Stimulated activated CD4-positive, alpha-beta T cell treated with anti-CD3 and anti-CD28 coated beads, Interleukin-12 subunit alpha, Interleukin-12 subunit beta, amount 100 ng/mL, for 48 hours (primary cell): ENCODE data around the gene RNF214.

Experiments
- DNase-seq, 3 donors: peaks; one replicate each; pipeline ENCODE4 v3.0.0-alpha.2; 2020; ENCODE audit warnings: low read depth in 2 of 3, low spot score in 1 of 3

RNF214 gene

DNA sequence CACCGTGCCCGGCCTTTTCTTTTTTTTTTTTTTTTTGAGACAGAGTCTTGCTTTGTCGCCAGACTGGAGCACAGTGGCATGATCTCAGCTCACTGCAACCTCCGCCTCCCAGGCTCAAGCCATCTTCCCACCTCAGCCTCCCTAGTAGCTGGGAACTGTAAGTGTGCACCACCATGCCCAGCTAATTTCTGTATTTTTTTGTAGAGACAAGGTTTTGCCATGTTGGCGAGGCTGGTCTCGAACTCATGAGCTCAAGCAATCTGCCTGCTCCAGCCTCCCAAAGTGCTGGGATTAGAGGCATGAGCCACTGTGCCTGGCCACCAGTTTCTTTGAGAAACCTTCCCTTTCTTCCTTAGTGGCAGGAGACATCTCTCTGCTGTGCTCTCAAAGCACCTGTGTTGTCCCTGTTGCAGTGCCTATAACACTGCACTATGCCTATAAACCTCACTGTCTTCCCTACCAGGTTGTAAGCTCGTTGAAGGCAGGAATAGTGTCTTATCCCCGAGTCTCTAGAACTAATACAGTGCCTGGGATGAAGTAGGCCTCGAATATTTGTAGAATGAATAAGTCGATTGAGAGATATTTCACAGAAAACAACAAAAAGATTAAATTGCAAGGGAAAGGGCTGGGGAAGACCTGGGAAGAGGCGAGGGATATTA is 19.6 kb upstream of the RNF214 start:
- no peak for DNase-seq

GRCh38 chr11:117214404-117215110 is 17.9 kb upstream of the RNF214 start:
- DNase-seq: no peak

DNA sequence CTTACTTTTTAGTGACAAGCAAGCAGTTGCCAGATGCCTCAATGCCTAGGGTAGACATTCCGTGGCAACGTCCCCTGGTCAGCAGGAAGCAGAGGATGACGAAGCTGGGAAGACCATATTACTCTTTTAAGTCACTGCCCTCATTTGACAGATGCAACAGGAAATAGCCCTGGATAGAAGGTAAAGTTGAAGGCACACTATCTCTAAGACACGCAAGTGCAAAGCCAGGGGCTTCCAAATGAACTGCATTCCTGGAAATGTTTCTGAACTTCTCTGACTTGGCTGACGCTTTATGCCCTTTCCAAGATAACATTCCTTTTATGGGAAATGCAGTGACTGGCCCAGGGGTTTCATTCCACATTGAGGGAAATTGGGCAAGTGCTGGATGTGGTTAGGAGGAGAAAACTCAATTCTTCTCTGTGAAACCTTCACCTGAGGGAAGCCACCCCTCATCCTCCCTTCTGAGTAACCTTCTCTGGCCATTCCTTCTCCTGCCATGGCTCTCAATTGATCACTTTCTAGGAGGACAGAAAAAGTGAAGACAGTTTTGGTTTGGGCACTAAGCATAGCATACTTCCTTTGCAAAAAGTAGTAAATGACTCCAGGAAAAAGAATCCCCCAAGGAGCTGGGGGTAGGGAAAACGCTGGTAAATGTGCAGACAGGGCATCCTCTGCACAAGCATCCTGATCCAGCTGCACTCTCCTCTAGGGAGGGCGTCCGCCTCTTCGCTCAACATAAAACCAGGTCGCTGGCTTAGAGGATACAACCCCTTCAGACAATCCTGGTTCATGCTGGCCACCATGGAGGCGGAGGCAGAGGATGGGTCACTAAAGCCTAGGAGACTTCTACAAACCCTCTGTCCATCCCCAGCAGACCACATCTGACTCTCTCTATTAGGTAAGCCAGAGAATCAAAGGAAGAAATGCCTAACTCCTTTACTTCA is 15.1 kb upstream of the RNF214 start:
- no peak for DNase-seq

GRCh38 chr11:117218133-117218915 is 14.1 kb upstream of the RNF214 start:
- DNase-seq: no peak

DNA sequence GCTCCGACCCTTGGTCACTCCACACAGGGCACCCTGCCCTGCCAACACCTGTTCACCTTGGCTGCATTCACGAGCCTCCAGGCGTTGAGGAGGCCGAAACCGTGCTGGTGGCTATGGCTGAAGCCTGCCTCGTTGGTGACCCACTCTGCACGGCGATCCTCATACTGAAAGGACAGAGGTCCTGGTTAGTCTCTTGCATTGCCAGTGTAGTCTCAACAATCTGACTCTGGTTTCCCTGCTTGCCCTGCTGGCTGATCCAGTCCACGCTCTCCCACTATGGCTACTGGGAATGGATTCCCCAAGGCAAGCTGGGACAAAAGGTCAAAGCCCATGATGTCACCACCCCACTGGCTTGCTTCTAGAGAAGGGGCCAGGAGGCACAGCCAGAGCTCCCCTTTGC is 13.5 kb upstream of the RNF214 start:
- DNase-seq: no peak

DNA sequence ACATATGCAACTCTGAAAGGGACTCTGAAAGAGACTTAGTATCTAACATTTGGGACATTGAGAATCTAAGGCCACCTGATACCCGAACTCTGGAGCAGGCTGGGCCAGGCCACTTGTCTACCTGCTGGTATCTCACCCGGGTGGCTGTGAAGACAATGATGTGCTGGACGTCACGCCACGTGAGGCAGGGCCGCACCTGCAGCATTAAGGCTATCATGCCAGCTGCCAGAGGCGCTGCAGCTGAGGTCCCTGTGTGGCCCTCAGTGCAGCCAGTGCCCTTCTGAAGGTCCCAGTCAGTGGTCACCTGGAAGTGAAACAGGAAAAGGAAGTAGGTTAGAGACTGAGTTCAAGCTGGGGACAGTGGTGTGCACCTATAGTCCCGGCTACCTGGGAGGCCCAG is 13.0 kb upstream of the RNF214 start:
- DNase-seq: no peak

DNA sequence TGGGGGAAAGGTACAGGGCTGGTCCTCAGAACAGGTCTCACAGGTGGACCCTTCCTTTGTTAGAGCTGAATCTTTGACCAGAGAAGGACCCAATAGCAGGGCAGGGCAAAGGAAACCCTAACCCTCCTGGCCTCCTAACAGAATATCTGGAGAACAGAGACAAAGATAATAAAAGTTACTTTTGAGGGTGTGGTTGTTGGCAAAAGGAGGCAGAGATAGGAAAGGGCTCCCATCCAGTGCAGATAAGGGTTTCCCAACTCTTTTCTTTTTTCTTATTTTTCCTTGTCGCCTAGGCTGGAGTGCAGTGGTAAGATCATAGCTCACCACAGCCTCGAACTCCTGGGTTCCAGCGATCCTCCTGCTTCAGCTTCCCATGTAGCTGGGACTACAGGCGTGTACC is 12.5 kb upstream of the RNF214 start:
- no peak for DNase-seq

- no peak for DNase-seq
Measured at GRCh38 chr11:117220568-117220967, 11.9 kb upstream of the RNF214 start.

- DNase-seq: no peak
Measured at GRCh38 chr11:117220999-117221774, 11.3 kb upstream of the RNF214 start.

DNA sequence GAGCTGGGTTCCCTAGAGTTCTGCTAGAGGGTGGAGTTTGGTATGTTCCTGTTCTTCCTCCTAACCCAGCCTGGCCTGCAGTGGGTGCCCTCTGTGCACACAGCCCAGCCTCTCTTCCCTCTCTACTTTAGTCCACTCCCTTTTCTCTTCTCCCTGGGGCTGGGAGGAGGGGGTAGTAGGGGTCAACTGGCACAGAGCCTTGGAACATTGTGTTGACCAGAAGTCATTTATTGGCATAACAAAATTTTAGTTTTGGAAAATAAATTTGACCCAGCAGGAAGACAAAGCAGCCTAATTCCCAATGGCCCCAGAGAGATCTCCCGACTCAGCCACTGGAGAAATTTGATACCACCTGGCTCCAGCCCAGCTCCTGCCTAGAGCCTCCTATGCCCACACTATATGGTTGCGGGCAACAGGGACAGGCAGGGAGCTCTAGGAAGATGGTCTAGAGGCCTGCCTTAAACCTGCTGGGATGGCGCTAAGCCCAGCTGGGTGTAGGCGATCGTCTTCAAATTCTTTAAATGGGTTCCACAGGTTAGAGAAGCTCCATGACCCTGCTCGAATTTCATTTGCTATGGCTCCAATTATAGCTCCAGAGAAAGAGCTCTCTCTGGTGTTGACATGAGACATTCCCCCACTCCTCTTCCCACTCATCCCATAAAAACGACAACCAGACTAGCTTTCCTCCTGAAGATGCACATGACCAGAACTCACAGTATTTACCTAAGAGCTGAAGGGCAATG is 10.5 kb upstream of the RNF214 start:
- no peak for DNase-seq

DNA sequence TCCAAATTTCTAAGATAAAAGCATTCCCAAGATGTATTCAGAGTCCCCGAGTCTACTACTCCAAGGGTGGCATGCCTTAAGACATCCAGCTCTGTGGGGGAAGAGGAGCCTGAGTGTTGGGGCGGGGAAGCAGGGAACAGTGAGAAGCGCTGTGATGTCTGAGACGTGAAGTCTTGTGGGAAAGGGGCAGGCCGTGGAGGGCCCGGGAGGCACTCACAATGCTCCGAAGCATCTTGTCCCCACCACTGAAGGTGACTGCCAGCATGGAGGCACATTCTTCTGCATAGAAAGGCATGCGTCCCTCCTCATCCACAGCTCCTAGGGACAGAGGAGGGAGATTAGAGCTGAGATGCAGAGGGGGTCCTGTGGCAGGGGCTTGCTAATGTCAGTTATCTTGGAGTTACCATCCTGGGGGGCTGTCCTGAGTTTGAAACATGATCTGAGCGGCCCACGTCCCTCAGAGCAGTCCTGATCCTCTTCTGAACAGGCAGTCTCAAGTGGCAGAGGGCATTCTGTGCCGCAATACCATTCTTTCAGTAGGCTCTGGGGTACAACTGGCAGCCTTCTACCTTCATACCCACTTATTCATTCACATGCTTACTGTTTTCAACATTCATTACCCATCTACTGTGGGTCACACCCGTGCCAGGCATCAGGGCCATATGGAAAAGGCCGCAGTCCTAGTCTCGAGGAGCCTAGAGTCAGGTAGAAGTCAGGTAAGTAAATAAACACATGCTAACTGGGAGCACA is 9.3 kb upstream of the RNF214 start:
- no peak for DNase-seq

GRCh38 chr11:117223741-117224689 is 8.5 kb upstream of the RNF214 start:
- no peak for DNase-seq

DNA sequence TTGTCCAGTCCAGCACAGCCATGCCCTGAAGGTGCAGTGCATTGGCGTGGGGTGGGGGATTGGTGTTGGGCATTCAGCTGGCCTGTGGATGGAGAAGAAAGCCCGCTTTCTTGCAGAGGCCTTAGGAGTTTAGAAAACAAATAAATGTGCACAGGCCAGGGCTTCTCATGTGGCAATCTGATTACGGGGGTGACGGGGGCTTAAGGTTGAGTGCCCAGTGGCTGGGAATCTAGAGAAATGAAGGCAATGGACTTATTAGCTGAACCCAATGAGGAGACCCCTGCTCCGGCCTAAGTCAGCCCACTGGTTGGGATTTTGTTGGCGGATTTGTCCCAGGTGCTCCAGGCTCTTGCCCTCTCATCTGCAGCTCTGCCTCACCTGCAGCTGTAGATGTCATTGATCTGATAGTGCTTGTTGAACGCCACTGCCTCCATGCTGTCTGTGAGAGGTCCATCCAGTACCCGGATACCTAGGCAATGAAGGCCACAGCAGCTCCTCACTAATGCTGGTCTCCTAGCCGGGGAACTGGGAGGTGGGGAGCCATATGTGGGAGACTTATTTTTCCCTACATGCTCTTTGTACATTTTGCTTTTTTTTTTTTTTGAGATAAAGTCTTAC is 6.8 kb upstream of the RNF214 start:
- no peak for DNase-seq

- peak in 1 of 3 donors; percentile 38 for DNase-seq
Measured at GRCh38 chr11:117226388-117227385, 5.8 kb upstream of the RNF214 start.

GRCh38 chr11:117228091-117228490 is 4.4 kb upstream of the RNF214 start:
- no peak for DNase-seq

DNA sequence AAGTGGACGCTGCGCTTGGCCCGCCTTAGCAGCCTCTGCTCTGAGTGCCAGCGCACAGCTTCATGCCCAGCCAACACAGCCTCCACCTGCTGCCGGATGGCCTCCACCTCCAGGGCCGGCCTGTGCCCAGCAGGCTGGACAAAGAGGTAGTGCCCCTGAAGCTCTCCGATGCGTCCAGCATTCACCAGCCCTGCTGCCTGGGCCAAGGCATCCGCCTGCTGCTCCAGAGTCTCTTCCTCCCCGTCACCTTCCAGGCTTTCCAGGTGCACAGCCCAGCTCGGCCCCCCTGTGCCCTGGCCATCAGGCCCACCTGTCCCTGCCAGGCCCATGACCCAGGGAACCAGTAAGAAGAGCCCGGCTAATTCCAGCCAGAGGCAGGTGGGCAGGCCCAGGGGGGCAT is 3.1 kb upstream of the RNF214 start:
- DNase-seq: no peak
